HL-60 (cell line): ENCODE measurements around the gene ZCCHC24.

ENCODE experiments used
- DNase-seq, 2 experiments: peaks; one replicate each; pipeline ENCODE4 v3.0.0-alpha.2; 2010 to 2020; ENCODE audit warnings: low read depth in 1 of 2, low spot score in 1 of 2
- H3K27ac ChIP-seq: fragments of 250-450 bp; sonication (Bioruptor Pico); replicated peaks from 2 replicates; pipeline ENCODE4 v1.5.1; 2020; ENCODE audit warnings: mild to moderate bottlenecking, moderate library complexity
- H3K27me3 ChIP-seq: fragments of 250-450 bp; sonication (Bioruptor Pico); 2 replicates; pipeline ENCODE4 v1.5.1; 2021; ENCODE audit warnings: mild to moderate bottlenecking, moderate library complexity; ENCODE audit not compliant: insufficient read depth, poor library complexity, severe bottlenecking
- H3K4me3 ChIP-seq: replicated peaks from 2 replicates; pipeline ENCODE4 v1.5.1; 2011; ENCODE audit warnings: mild to moderate bottlenecking, control low read depth, low read length; ENCODE audit not compliant: insufficient read depth
- GABPA ChIP-seq: IDR thresholded peaks from 2 replicates; pipeline ENCODE4 v1.6.1; 2012; ENCODE audit warnings: low read depth
- POLR2AphosphoS5 ChIP-seq: IDR thresholded peaks from 2 replicates; pipeline ENCODE4 v1.6.1; 2012; ENCODE audit warnings: low read depth
- SPI1 ChIP-seq: IDR thresholded peaks from 2 replicates; pipeline ENCODE4 v1.6.1; 2012; ENCODE audit warnings: low read depth, mild to moderate bottlenecking, borderline replicate concordance
- TF ChIP-seq, protein P1 (sequence below): IDR thresholded peaks from one replicate; pipeline ENCODE4 v1.5.1; 2011; ENCODE audit warnings: low read length, control low read depth, inconsistent platforms; ENCODE audit not compliant: insufficient read depth
- TF ChIP-seq, protein P2 (sequence below): IDR thresholded peaks from 2 replicates; pipeline ENCODE4 v1.6.1; 2012; ENCODE audit warnings: low read depth; ENCODE audit not compliant: insufficient replicate concordance

ZCCHC24 gene

DNA sequence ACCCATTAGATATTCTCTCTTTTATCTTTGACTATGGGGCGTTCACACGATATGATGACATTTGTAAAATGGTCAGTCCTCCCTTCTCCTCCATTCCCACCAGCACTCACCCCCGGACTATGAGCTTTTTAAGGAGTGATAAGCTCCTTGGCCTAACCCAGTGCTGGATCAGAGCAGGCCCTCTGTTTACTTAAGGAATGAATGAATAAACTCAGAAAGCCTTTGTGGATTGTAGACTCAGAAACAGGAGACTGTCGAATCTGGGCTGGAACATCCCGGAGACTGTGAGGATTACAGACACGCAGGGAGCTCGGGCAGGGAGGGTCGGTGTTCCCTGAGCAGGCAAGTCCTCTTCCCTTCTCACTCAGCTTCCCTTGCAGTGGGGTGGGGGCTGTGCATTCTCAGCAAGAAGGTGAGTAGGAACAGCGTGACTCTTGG is 6.8 kb upstream of the ZCCHC24 start:
- Histone ChIP-seq H3K27me3 (no peaks in the 10 kb centered on the region), H3K4me3 (no peak overlapping the region), H3K27ac (no peak overlapping the region)
- no peak for DNase-seq
- TF ChIP-seq POLR2AphosphoS5 (no peak), SPI1 (no peak), GABPA (no peak)
- TF ChIP-seq, protein P1, sequence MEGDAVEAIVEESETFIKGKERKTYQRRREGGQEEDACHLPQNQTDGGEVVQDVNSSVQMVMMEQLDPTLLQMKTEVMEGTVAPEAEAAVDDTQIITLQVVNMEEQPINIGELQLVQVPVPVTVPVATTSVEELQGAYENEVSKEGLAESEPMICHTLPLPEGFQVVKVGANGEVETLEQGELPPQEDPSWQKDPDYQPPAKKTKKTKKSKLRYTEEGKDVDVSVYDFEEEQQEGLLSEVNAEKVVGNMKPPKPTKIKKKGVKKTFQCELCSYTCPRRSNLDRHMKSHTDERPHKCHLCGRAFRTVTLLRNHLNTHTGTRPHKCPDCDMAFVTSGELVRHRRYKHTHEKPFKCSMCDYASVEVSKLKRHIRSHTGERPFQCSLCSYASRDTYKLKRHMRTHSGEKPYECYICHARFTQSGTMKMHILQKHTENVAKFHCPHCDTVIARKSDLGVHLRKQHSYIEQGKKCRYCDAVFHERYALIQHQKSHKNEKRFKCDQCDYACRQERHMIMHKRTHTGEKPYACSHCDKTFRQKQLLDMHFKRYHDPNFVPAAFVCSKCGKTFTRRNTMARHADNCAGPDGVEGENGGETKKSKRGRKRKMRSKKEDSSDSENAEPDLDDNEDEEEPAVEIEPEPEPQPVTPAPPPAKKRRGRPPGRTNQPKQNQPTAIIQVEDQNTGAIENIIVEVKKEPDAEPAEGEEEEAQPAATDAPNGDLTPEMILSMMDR: no peak
- TF ChIP-seq, protein P2, sequence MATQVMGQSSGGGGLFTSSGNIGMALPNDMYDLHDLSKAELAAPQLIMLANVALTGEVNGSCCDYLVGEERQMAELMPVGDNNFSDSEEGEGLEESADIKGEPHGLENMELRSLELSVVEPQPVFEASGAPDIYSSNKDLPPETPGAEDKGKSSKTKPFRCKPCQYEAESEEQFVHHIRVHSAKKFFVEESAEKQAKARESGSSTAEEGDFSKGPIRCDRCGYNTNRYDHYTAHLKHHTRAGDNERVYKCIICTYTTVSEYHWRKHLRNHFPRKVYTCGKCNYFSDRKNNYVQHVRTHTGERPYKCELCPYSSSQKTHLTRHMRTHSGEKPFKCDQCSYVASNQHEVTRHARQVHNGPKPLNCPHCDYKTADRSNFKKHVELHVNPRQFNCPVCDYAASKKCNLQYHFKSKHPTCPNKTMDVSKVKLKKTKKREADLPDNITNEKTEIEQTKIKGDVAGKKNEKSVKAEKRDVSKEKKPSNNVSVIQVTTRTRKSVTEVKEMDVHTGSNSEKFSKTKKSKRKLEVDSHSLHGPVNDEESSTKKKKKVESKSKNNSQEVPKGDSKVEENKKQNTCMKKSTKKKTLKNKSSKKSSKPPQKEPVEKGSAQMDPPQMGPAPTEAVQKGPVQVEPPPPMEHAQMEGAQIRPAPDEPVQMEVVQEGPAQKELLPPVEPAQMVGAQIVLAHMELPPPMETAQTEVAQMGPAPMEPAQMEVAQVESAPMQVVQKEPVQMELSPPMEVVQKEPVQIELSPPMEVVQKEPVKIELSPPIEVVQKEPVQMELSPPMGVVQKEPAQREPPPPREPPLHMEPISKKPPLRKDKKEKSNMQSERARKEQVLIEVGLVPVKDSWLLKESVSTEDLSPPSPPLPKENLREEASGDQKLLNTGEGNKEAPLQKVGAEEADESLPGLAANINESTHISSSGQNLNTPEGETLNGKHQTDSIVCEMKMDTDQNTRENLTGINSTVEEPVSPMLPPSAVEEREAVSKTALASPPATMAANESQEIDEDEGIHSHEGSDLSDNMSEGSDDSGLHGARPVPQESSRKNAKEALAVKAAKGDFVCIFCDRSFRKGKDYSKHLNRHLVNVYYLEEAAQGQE: no peak

DNA sequence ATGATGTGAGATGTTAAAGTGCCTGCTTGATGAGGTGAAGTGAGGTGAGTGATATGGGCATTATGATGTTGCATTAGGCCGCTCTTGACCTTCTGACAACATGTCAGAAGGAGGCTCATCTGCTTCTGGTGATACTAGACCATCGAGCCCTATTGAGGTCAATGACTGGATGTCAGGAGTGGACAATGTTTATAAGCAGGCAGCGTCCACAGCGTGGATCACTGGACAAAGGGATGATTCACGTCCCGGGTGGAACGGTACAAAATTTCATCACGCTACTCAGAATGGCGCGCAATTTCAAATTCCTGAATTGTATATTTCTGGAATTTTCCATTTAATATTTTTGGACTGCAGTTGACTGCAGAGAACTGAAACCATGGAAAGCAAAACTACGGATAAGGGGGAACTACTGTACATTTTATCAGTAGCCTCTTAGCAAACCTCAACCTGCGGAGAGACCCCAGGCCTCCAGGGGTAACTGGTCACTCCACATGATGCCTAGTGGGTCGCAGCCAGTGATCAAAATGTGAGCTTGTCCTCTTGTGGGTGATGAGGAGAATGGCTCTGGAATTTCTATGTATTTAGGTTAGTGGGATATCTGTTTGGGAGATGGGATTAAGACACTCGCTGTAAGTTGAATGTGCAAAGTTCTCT is 5.7 kb upstream of the ZCCHC24 start:
- Histone ChIP-seq H3K4me3 (no peak overlapping the region), H3K27me3 (peaks cover 3% of the 10 kb centered on the region), H3K27ac (no peak overlapping the region)
- TF ChIP-seq POLR2AphosphoS5: no peak
- TF ChIP-seq, protein P1: no peak
- no peak for TF ChIP-seq GABPA
- TF ChIP-seq, protein P2: no peak
- TF ChIP-seq SPI1: no peak
- DNase-seq: no peak

DNA sequence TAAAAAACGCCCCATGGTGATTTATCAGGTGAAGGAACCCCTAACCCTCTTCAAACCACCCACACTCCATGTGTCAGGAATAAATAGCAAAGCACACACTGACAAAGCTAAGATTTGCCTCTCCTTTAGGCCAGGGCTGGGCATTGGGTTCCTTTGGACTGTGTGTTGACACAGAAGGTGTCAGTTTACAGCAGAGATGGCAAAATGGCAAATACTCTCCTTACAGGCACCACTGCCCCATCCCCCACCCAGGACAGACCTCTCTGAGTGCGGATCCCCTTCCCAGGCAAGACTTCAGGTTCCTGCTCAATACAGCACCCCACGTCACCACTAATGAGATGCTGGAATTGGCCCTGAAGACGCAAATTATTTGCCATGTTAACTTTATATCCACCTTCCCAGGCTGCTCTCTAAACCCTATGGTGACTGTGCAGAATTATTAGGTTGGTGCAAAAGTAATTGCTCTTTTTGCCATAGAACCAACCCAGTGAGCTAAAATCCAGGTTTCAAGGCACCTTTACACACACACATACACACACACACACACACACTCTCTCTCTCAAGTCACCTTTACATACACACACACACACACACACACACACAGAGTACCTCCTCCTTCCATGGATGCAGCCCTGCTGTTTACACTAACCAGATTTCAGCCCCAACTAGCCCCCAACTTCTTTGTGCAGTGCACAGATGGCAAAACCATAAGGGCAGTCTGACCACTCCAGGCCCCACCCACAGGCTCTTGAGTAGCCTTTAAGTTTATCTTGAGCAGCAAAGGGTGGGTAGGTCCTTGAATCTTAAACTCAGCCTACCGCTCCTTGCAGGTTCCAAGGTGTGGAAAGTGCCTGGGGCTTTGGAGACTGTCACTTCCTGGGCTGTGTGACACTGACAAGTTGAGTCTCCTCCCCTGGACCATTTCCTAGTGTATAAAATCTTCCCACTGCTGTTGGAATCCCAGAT is 4.0 kb upstream of the ZCCHC24 start:
- no peak for TF ChIP-seq POLR2AphosphoS5
- TF ChIP-seq SPI1: no peak
- no peak for DNase-seq
- H3K27me3 ChIP-seq: peaks cover 3% of the 10 kb centered on the region
- H3K4me3 ChIP-seq: no peak overlapping the region
- H3K27ac ChIP-seq: no peak overlapping the region

DNA sequence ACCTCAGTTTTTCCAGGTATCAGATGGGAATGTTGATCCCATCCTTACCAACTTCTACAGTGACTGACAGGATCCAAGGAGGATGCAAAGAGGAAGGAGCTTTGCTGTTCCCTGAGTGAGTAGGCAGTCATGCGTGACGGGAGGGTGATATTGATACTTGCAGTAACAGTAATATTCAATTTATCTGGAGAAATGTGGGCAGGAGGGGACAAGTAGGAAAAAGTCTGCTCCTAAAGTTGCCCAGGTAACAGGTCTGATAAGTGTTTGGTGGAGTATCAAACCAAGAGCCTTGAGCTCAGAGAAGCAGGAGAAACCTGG is 3.3 kb upstream of the ZCCHC24 start:
- DNase-seq: no peak
- H3K27me3 ChIP-seq: peaks cover 3% of the 10 kb centered on the region
- TF ChIP-seq, protein P2: no peak
- TF ChIP-seq SPI1 (no peak), POLR2AphosphoS5 (no peak), GABPA (no peak)
- TF ChIP-seq, protein P1: no peak
- H3K27ac ChIP-seq: no peak overlapping the region
- H3K4me3 ChIP-seq: no peak overlapping the region
